H1 (cell line): ENCODE measurements around the gene PASK. TPM values are rescaled to one million over a fixed set of nuclear protein-coding genes. Genes with fewer than 3 reads are reported as not detected.

ENCODE experiments used
- CTCF ChIA-PET: fragments of 300-600 bp; sonication (Branson Sonifier 250); formaldehyde crosslinking; loops from one replicate; lab custom pipeline; 2021; ENCODE audit not compliant: partially characterized antibody; lab: Charles Lee
- POLR2A ChIA-PET: fragments of 300-600 bp; sonication (Branson Sonifier 250); formaldehyde crosslinking; loops from one replicate; lab custom pipeline; 2021; ENCODE audit warnings: inconsistent platforms; ENCODE audit not compliant: partially characterized antibody; lab: Charles Lee
- DNase-seq, 2 experiments: peaks; one replicate each; pipeline versions ENCODE4 v3.0.0 to v3.0.0-alpha.2; 2010 to 2022; ENCODE audit warnings: low spot score in 2 of 2, low read depth in 1 of 2, mixed read lengths in 1 of 2
- FAIRE-seq: peaks from 2 replicates; lab custom pipeline; 2011; peaks lifted over from hg19 to GRCh38; lab: Jason Lieb, UNC
- H2AFZ ChIP-seq: 2 replicates; pipeline ENCODE4 v1.8.1; 2012; ENCODE audit warnings: low read length, inconsistent platforms
- H2AK5ac ChIP-seq: 2 replicates; pipeline ENCODE4 v1.6.1; 2013; ENCODE audit warnings: low read depth, low read length
- H2BK120ac ChIP-seq: replicated peaks from 2 replicates; pipeline ENCODE3; 2013; ENCODE audit warnings: low read depth, low read length, inconsistent platforms
- H2BK12ac ChIP-seq: 2 replicates; pipeline ENCODE4 v1.6.1; 2013; ENCODE audit warnings: low read depth, low read length
- H2BK15ac ChIP-seq: 2 replicates; pipeline ENCODE4 v1.6.1; 2013; ENCODE audit warnings: low read length
- H2BK20ac ChIP-seq: 2 replicates; pipeline ENCODE4 v1.6.1; 2013; ENCODE audit warnings: low read length
- H2BK5ac ChIP-seq: 2 replicates; pipeline ENCODE4 v1.6.1; 2013; ENCODE audit warnings: low read depth, low read length
- H3K14ac ChIP-seq: 2 replicates; pipeline ENCODE4 v1.6.1; 2013; ENCODE audit warnings: inconsistent platforms; ENCODE audit not compliant: insufficient read length
- H3K18ac ChIP-seq: 2 replicates; pipeline ENCODE4 v1.6.1; 2013; ENCODE audit warnings: low read length; ENCODE audit errors: extremely low read depth
- H3K23ac ChIP-seq: 2 replicates; pipeline ENCODE4 v1.6.1; 2013; ENCODE audit warnings: inconsistent platforms; ENCODE audit not compliant: insufficient read length
- H3K23me2 ChIP-seq: 2 replicates; pipeline ENCODE4 v1.6.1; 2013; ENCODE audit warnings: low read depth, low read length
- H3K27ac ChIP-seq: 2 replicates; pipeline ENCODE4 v1.6.1; 2011; ENCODE audit warnings: low read depth, low read length, inconsistent platforms
- H3K27me3 ChIP-seq, 4 experiments: replicated peaks in 1 of 4; 1 replicate in 1 of 4; 2 replicates in 3 of 4; pipeline versions ENCODE4 v1.6.1 to v1.8.1; 2011 to 2013; ENCODE audit warnings: low read length in 3 of 4, mild to moderate bottlenecking in 3 of 4, inconsistent platforms in 2 of 4, mixed read lengths in 2 of 4, moderate library complexity in 1 of 4; ENCODE audit not compliant: control insufficient read depth in 3 of 4, insufficient read depth in 3 of 4; ENCODE audit errors: extremely low read depth in 1 of 4
- H3K36me3 ChIP-seq, 4 experiments: 2 replicates each; pipeline versions ENCODE4 v1.6.1 to v1.8.1; 2011 to 2013; ENCODE audit warnings: mild to moderate bottlenecking in 4 of 4, low read length in 3 of 4, moderate library complexity in 2 of 4, control low read depth in 1 of 4, inconsistent platforms in 1 of 4; ENCODE audit not compliant: insufficient read depth in 4 of 4, control insufficient read depth in 2 of 4
- H3K4ac ChIP-seq: replicated peaks from 2 replicates; pipeline ENCODE3; 2013; ENCODE audit warnings: low read length, low read depth, mixed read lengths, inconsistent platforms; ENCODE audit not compliant: insufficient read length
- H3K4me1 ChIP-seq, 4 experiments: replicated peaks in 1 of 4; 1 replicate in 1 of 4; 2 replicates in 3 of 4; pipeline versions ENCODE4 v1.6.1 to v1.8.1; 2011 to 2013; ENCODE audit warnings: low read length in 3 of 4, inconsistent platforms in 2 of 4, mixed read lengths in 1 of 4; ENCODE audit not compliant: insufficient read depth in 4 of 4, control insufficient read depth in 3 of 4
- H3K4me2 ChIP-seq, 2 experiments: 2 replicates each; pipeline versions ENCODE4 v1.6.1 to v1.8.1; 2011 to 2013; ENCODE audit warnings: low read depth in 2 of 2, low read length in 2 of 2, control low read depth in 1 of 2, inconsistent platforms in 1 of 2, mild to moderate bottlenecking in 1 of 2; ENCODE audit not compliant: insufficient read depth in 1 of 2
- H3K4me3 ChIP-seq, 4 experiments: fragments of 200-600, 300-600 bp in 1 of 4; sonication (generic), shearing (Covaris generic), sonication (Bioruptor Twin) in 1 of 4; 2 replicates each; pipeline versions ENCODE4 v1.5.1 to v1.8.1; 2011 to 2016; ENCODE audit warnings: low read length in 4 of 4, low read depth in 3 of 4, control low read depth in 2 of 4, inconsistent platforms in 2 of 4, mild to moderate bottlenecking in 2 of 4, mixed read lengths in 1 of 4, moderate library complexity in 1 of 4; ENCODE audit not compliant: insufficient read depth in 2 of 4; ENCODE audit errors: extremely low read depth in 1 of 4
- H3K56ac ChIP-seq: replicated peaks from 2 replicates; pipeline ENCODE3; 2013; ENCODE audit warnings: low read depth, mild to moderate bottlenecking, mixed read lengths, low read length, inconsistent platforms; ENCODE audit not compliant: insufficient read length
- H3K79me1 ChIP-seq: 2 replicates; pipeline ENCODE4 v1.6.1; 2013; ENCODE audit warnings: low read depth, low read length, control low read depth
- H3K79me2 ChIP-seq, 2 experiments: 2 replicates each; pipeline versions ENCODE4 v1.6.1 to v1.8.1; 2012 to 2013; ENCODE audit warnings: low read length in 2 of 2, mild to moderate bottlenecking in 2 of 2, inconsistent platforms in 1 of 2; ENCODE audit not compliant: insufficient read depth in 2 of 2, control insufficient read depth in 1 of 2
- H3K9ac ChIP-seq, 4 experiments: replicated peaks in 1 of 4; 1 replicate in 1 of 4; 2 replicates in 3 of 4; pipeline versions ENCODE4 v1.6.1 to v1.8.1; 2011 to 2013; ENCODE audit warnings: low read depth in 3 of 4, low read length in 3 of 4, control low read depth in 2 of 4, mild to moderate bottlenecking in 2 of 4, moderate library complexity in 2 of 4, inconsistent platforms in 1 of 4; ENCODE audit errors: extremely low read depth in 1 of 4
- H3K9me3 ChIP-seq, 2 experiments: 2 replicates each; pipeline versions ENCODE4 v1.6.1 to v1.8.1; 2012 to 2013; ENCODE audit warnings: mild to moderate bottlenecking in 2 of 2, moderate library complexity in 2 of 2, control low read depth in 1 of 2, inconsistent platforms in 1 of 2, low read depth in 1 of 2, low read length in 1 of 2, mixed read lengths in 1 of 2; ENCODE audit not compliant: insufficient read depth in 2 of 2
- H4K20me1 ChIP-seq, 2 experiments: replicated peaks in 1 of 2; 2 replicates each; pipeline versions ENCODE3 to v1.8.1; 2011 to 2013; ENCODE audit warnings: inconsistent platforms in 2 of 2, low read length in 2 of 2, mild to moderate bottlenecking in 1 of 2; ENCODE audit not compliant: insufficient read depth in 2 of 2, control insufficient read depth in 1 of 2
- H4K5ac ChIP-seq: 2 replicates; pipeline ENCODE4 v1.6.1; 2013; ENCODE audit warnings: low read length, low read depth, mixed read lengths, inconsistent platforms; ENCODE audit not compliant: insufficient read length
- H4K8ac ChIP-seq: 2 replicates; pipeline ENCODE4 v1.8.0; 2013; ENCODE audit warnings: mild to moderate bottlenecking, moderate library complexity, low read length, inconsistent platforms; ENCODE audit not compliant: insufficient read depth; ENCODE audit errors: extremely low read depth
- H4K91ac ChIP-seq: replicated peaks from 2 replicates; pipeline ENCODE3; 2013; ENCODE audit warnings: low read length, mixed read lengths, inconsistent platforms; ENCODE audit not compliant: insufficient read length
- BACH1 ChIP-seq: IDR thresholded peaks from 2 replicates; pipeline ENCODE4 v1.6.1; 2012; ENCODE audit warnings: low read length, improper control_type of control experiment
- CBX5 ChIP-seq: fragments of 300-800, 300-1000 bp; sonication (generic); IDR thresholded peaks from 2 replicates; pipeline ENCODE4 v1.7.1; 2016; ENCODE audit warnings: antibody characterized with exemption, low read length, low read depth
- FOSL1 ChIP-seq: IDR thresholded peaks from 2 replicates; pipeline ENCODE4 v1.6.1; 2011; ENCODE audit warnings: mild to moderate bottlenecking, low read depth, low read length, moderate library complexity; ENCODE audit not compliant: insufficient read depth
- GABPA ChIP-seq: IDR thresholded peaks from 2 replicates; pipeline ENCODE4 v1.6.1; 2011; ENCODE audit warnings: mild to moderate bottlenecking, low read length, moderate library complexity, borderline replicate concordance; ENCODE audit not compliant: insufficient read depth
- HDAC6 ChIP-seq: IDR thresholded peaks from one replicate; pipeline ENCODE4 v1.7.1; 2012; ENCODE audit warnings: low read depth, mild to moderate bottlenecking, inconsistent platforms, low read length, moderate library complexity
- JUN ChIP-seq: IDR thresholded peaks from 2 replicates; pipeline ENCODE4 v1.6.1; 2011; ENCODE audit warnings: low read depth, mild to moderate bottlenecking, improper control_type of control experiment, low read length
- NANOG ChIP-seq: IDR thresholded peaks from 2 replicates; pipeline ENCODE4 v1.6.1; 2011; ENCODE audit warnings: low read length, low read depth, mild to moderate bottlenecking, inconsistent platforms; ENCODE audit not compliant: insufficient read depth, poor library complexity, severe bottlenecking
- POLR2AphosphoS5 ChIP-seq: IDR thresholded peaks from 2 replicates; pipeline ENCODE4 v1.6.1; 2011; ENCODE audit warnings: low read depth, low read length
- RBBP5 ChIP-seq: IDR thresholded peaks from 2 replicates; pipeline ENCODE4 v1.7.1; 2012; ENCODE audit warnings: low read depth, mild to moderate bottlenecking, inconsistent platforms, low read length, moderate library complexity, borderline replicate concordance
- SP4 ChIP-seq: IDR thresholded peaks from 2 replicates; pipeline ENCODE4 v1.6.1; 2012; ENCODE audit warnings: low read length, inconsistent platforms
- TAF1 ChIP-seq: IDR thresholded peaks from 2 replicates; pipeline ENCODE4 v1.6.1; 2011; ENCODE audit warnings: mild to moderate bottlenecking, low read depth, low read length
- TAF7 ChIP-seq: optimal IDR thresholded peaks from 2 replicates; pipeline ENCODE3; 2011; ENCODE audit warnings: low read depth, mild to moderate bottlenecking, inconsistent platforms, low read length, moderate library complexity, borderline replicate concordance
- TBP ChIP-seq: IDR thresholded peaks from 2 replicates; pipeline ENCODE4 v1.6.1; 2011; ENCODE audit warnings: low read depth, low read length, improper control_type of control experiment
- WGBS, 2 experiments: shearing (Covaris generic) in 1 of 2; methylation state at CpG; one replicate each; pipeline versions ENCODE4 v1.1.6 to v1.1.7; 2013 to 2015; ENCODE audit warnings: low lambda C conversion rate in 2 of 2, mixed read lengths in 2 of 2, inconsistent platforms in 1 of 2, low coverage in 1 of 2, missing lambda C conversion rate in 1 of 2; ENCODE audit not compliant: insufficient replicate concordance in 2 of 2, insufficient coverage in 1 of 2, insufficient read length in 1 of 2; ENCODE audit errors: extremely low coverage in 1 of 2, missing lambda C conversion rate in 1 of 2; 5-methylcytosine and 5-hydroxymethylcytosine counted together
- polyA plus RNA-seq, 7 experiments: library from polyadenylated mRNA; depleted of rRNA in 3 of 7; stranded (reverse) in 5 of 7; unstranded in 2 of 7; fragments of >200 nt in 5 of 7; fragments of 200-250 nt in 2 of 7; gene quantifications; 1 replicate in 5 of 7; 2 replicates in 1 of 7; 4 replicates in 1 of 7; pipeline versions ENCODE4 v1.2.1 to v1.2.3, GENCODE V29; 2011 to 2013; ENCODE audit warnings: missing spikeins in 2 of 7, mixed read lengths in 2 of 7
- total RNA-seq: library from RNA; stranded (reverse); fragmentation: NEBNext Ultra II Directional; extraction: Animal tissue kit (Norgen Biotek cat#: 25700); gene quantifications from 2 replicates; pipeline ENCODE4 v1.2.1, GENCODE V29; 2021
- TF ChIP-seq, protein P1 (sequence below): IDR thresholded peaks from 2 replicates; pipeline ENCODE4 v1.6.1; 2012; ENCODE audit warnings: low read length, inconsistent platforms

PASK gene
- total and polyA plus RNA-seq, 2 of the 8 experiments (the other 6 are each of a cell fraction or from before 2014, with no cell fraction given), result 20.5 to 66.1 TPM

DNA sequence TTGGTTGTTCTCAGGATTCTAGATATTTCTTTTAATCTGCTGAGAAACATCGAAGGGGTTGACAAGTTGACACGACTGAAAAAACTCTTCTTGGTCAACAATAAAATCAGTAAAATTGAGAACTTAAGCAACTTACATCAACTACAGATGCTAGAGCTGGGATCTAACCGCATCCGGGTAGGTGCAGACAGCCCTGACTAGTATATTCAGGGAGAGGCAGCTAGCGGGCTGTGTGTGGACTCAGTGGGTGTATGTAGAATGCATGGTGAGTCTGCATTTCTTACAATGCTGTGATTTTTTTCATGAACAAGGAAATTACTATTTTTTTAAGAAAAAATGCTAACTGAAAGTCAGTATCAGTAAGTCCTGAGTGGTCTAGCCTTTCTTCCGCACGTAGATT lies 11.0 kb upstream of the PASK start:
- H3K23ac ChIP-seq, result no peak overlapping the region
- no peak overlapping the region for H2BK120ac ChIP-seq
- H3K27me3 ChIP-seq, result no peaks in the 10 kb centered on the region
- no peak overlapping the region for H3K14ac ChIP-seq
- ChIA-PET CTCF (no interaction called here), POLR2A (no interaction called here)
- H3K18ac ChIP-seq, result no peak overlapping the region
- no peak overlapping the region for H3K9ac ChIP-seq
- H4K8ac ChIP-seq, result no peak overlapping the region
- H3K23me2 ChIP-seq, result no peaks in the 10 kb centered on the region
- no peak overlapping the region for H2AFZ ChIP-seq
- H3K79me1 ChIP-seq, result no peaks in the 10 kb centered on the region
- peaks cover 0 to 3% (median 0%) of the 10 kb centered on the region in 4 experiments; a peak in 1 of 7 replicates for H3K4me1 ChIP-seq
- peaks cover 0 to 3% of the 10 kb centered on the region in 2 experiments for H4K20me1 ChIP-seq
- H2BK12ac ChIP-seq, result no peak overlapping the region
- no peak for DNase-seq
- H2BK15ac ChIP-seq, result no peak overlapping the region
- no peak overlapping the region for H3K4ac ChIP-seq
- H3K36me3 ChIP-seq, result peaks cover 0 to 28% (median 5%) of the 10 kb centered on the region in 4 experiments; a peak in 6 of 8 replicates
- H3K4me2 ChIP-seq, result no peak overlapping the region
- no peaks in the 10 kb centered on the region for H3K79me2 ChIP-seq
- H3K9me3 ChIP-seq, result no peaks in the 10 kb centered on the region
- 96% methylated on average over 7 of the region's 7 CpGs; no CpG with 5 or more reads in 1 of the 2 experiments for WGBS, 2 experiments
- FAIRE-seq, result no peak
- no peak overlapping the region for H2BK5ac ChIP-seq
- no peak overlapping the region for H3K27ac ChIP-seq
- no peak overlapping the region for H4K5ac ChIP-seq
- H3K4me3 ChIP-seq, result no peak overlapping the region
- no peak overlapping the region for H3K56ac ChIP-seq
- H4K91ac ChIP-seq, result no peak overlapping the region
- no peak overlapping the region for H2AK5ac ChIP-seq
- H2BK20ac ChIP-seq, result no peak overlapping the region
- TF ChIP-seq JUN (no peak), BACH1 (no peak), FOSL1 (no peak), GABPA (no peak), POLR2AphosphoS5 (no peak), NANOG (no peak), TAF1 (no peak), TBP (no peak), SP4 (no peak), CBX5 (no peak), TAF7 (no peak), HDAC6 (no peak), RBBP5 (no peak)
- TF ChIP-seq, protein P1, sequence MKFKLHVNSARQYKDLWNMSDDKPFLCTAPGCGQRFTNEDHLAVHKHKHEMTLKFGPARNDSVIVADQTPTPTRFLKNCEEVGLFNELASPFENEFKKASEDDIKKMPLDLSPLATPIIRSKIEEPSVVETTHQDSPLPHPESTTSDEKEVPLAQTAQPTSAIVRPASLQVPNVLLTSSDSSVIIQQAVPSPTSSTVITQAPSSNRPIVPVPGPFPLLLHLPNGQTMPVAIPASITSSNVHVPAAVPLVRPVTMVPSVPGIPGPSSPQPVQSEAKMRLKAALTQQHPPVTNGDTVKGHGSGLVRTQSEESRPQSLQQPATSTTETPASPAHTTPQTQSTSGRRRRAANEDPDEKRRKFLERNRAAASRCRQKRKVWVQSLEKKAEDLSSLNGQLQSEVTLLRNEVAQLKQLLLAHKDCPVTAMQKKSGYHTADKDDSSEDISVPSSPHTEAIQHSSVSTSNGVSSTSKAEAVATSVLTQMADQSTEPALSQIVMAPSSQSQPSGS, result no peak
